ENCODE measurements around the gene NDE1.

DNA sequence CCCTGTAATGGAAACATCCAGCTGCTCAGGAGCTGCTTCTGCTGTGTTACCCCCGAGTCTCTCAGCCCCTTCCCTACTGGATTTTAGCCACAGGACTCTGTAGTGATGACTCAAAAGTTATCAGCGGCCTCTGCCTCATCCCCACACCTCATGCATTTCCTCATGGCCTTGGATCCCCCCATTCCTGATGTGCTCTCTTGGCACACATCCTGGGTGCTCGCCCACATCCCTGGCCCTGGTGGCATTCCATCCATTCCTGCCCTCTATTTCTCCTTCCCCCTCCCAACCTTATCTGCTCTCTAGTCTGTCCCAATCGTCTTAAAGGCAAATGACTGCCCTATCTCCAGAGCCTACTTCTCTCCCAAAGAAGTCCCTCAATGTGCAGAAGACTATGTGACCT, 31.7 kb upstream of the NDE1 start:
- no peak for TF ChIP-seq CTCF (IDR thresholded peaks at IDR 0.05)
- no peak for TF ChIP-seq POLR2A (IDR thresholded peaks at IDR 0.05)
- TF ChIP-seq POLR2AphosphoS5 (IDR thresholded peaks at IDR 0.05; ENCODE audit: insufficient read depth in 1 of 2, low read depth in 1 of 2) = no peak
